Colonic mucosa (tissue), 4 donors: Measurements from ENCODE around the gene KLF3. TPM values are rescaled to one million over a fixed set of nuclear protein-coding genes. Genes with fewer than 3 reads are reported as not detected.

Experiments
- DNase-seq: peaks from one replicate; pipeline ENCODE4 v3.0.0-alpha.2; 2020
- H3K27ac ChIP-seq: fragments of 200-600 bp; one replicate; pipeline ENCODE4 v1.8.0; 2021
- H3K27me3 ChIP-seq: fragments of 200-600 bp; one replicate; pipeline ENCODE4 v1.8.0; 2021
- H3K36me3 ChIP-seq: fragments of 200-600 bp; one replicate; pipeline ENCODE4 v1.8.0; 2021
- H3K4me1 ChIP-seq: fragments of 200-600 bp; one replicate; pipeline ENCODE4 v1.8.0; 2021; ENCODE audit warnings: mild to moderate bottlenecking
- H3K4me3 ChIP-seq: fragments of 200-600 bp; one replicate; pipeline ENCODE4 v1.8.0; 2021
- H3K9ac ChIP-seq, 2 donors: one replicate each; pipeline ENCODE4 v1.7.0; 2013; ENCODE audit warnings: control low read depth in 2 of 2, low read depth in 2 of 2, low read length in 2 of 2
- H3K9me3 ChIP-seq: fragments of 200-600 bp; one replicate; pipeline ENCODE4 v1.8.0; 2021
- intact Hi-C: fragments of 100-400 bp; cut with DNase I; formaldehyde crosslinking; loops from one replicate; pipeline ENCODE4 v1.14.1; 2022
- total RNA-seq, 2 donors: library from RNA; stranded (reverse); fragmentation: NEBNext Ultra II Directional in 1 of 2; extraction: Animal tissue kit (Norgen Biotek cat#: 25700) in 1 of 2; gene quantifications; one replicate each; pipeline ENCODE4 v1.2.1, GENCODE V29; 2021
- TF ChIP-seq, protein P1 (sequence below): fragments of 200-600 bp; IDR thresholded peaks from one replicate; pipeline ENCODE4 v1.8.0; 2022; ENCODE audit warnings: antibody characterized with exemption, mild to moderate bottlenecking
- donor health status: healthy.
- donor health status: DM: no; HTN: no; CAD: no.
- donor health status: DM: no; HTN: no; CAD: no.

The KLF3 gene
- total RNA-seq, 2 donors from 2014 or later: 87.1 to 116 TPM

DNA sequence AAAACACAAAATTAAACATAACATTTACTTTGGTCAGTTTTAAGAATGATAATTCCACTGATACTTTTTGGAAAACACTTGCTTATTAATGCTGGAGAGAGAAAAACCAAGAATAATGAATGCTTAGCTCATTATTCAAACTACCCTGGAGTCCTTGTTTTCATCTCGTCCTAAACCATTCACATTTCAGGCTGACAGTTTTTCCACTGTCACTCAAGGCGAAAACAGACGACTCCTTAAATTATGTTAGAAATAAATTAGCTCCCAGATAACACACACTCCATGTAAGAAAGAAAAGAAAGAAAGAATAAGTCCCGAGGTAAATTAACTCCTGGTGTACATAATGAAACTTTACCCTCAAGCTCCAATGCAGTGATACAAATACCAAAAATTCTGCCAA lies 85.3 kb downstream of the KLF3 start:
- no peaks in the 10 kb centered on the region for H3K4me1 ChIP-seq
- H3K9ac ChIP-seq: no peak overlapping the region
- no peak for DNase-seq
- no peak overlapping the region for H3K4me3 ChIP-seq
- TF ChIP-seq, protein P1, sequence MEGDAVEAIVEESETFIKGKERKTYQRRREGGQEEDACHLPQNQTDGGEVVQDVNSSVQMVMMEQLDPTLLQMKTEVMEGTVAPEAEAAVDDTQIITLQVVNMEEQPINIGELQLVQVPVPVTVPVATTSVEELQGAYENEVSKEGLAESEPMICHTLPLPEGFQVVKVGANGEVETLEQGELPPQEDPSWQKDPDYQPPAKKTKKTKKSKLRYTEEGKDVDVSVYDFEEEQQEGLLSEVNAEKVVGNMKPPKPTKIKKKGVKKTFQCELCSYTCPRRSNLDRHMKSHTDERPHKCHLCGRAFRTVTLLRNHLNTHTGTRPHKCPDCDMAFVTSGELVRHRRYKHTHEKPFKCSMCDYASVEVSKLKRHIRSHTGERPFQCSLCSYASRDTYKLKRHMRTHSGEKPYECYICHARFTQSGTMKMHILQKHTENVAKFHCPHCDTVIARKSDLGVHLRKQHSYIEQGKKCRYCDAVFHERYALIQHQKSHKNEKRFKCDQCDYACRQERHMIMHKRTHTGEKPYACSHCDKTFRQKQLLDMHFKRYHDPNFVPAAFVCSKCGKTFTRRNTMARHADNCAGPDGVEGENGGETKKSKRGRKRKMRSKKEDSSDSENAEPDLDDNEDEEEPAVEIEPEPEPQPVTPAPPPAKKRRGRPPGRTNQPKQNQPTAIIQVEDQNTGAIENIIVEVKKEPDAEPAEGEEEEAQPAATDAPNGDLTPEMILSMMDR: no peak
- H3K27ac ChIP-seq: no peak overlapping the region
- no peaks in the 10 kb centered on the region for H3K9me3 ChIP-seq
- intact Hi-C loops: no loop called here
- no peaks in the 10 kb centered on the region for H3K36me3 ChIP-seq
- no peaks in the 10 kb centered on the region for H3K27me3 ChIP-seq

Other genes starting within 250 kb of the KLF3 start
- under 1 TPM; 0.20 to 0.24 TPM for gene TLR10, start 118.8 kb downstream of the KLF3 start, total RNA-seq
- 1 to 10 TPM; 1.2 to 4.7 TPM for gene TLR1, start 140.6 kb downstream of the KLF3 start, total RNA-seq
- gene TLR6, start 192.6 kb downstream of the KLF3 start, total RNA-seq: 1 to 10 TPM in 1 of 2 donors, under 1 TPM in 1; 0.44 to 2.2 TPM
- 10 to 100 TPM; 76.3 to 88.3 TPM for gene FAM114A1, start 203.6 kb downstream of the KLF3 start, total RNA-seq